HG02870 (cell line): ENCODE measurements around the gene EVC2.

Source experiments
- ATAC-seq: cut with Tn5 transposase; IDR thresholded peaks from one replicate; pipeline ENCODE4 v1.9.1; 2021; ENCODE audit warnings: mild to moderate bottlenecking, moderate library complexity; ENCODE audit not compliant: unreplicated experiment

EVC2 gene

GRCh38 chr4:5715357-5715756, 7.0 kb upstream of the EVC2 start:
- no peak for ATAC-seq

GRCh38 chr4:5713861-5714260, 5.5 kb upstream of the EVC2 start:
- ATAC-seq, result no peak

- no peak for ATAC-seq
Observed at GRCh38 chr4:5712931-5713330, 4.6 kb upstream of the EVC2 start.

GRCh38 chr4:5712517-5712916, 4.2 kb upstream of the EVC2 start:
- no peak for ATAC-seq

GRCh38 chr4:5711479-5712184, 3.3 kb upstream of the EVC2 start:
- no peak for ATAC-seq

GRCh38 chr4:5710961-5711478, 2.7 kb upstream of the EVC2 start, which contains the start of gene EVC:
Gene EVC, plus strand, starts transcription at chr4:5711201. Its CDS starts 180 bp downstream, at chr4:5711381.
- ATAC-seq, result no peak

GRCh38 chr4:5710065-5710960, 2.0 kb upstream of the EVC2 start:
- ATAC-seq, result no peak

GRCh38 chr4:5709207-5709575, 832 bp upstream of the EVC2 start:
- ATAC-seq, result no peak

GRCh38 chr4:5707778-5708448, 446 bp downstream of the EVC2 start:
- ATAC-seq, result no peak

GRCh38 chr4:5707366-5707765, 993 bp downstream of the EVC2 start:
- ATAC-seq, result no peak

GRCh38 chr4:5706486-5707290, 1.7 kb downstream of the EVC2 start:
- no peak for ATAC-seq

- no peak for ATAC-seq
Observed at GRCh38 chr4:5705647-5706320, 2.6 kb downstream of the EVC2 start.

- ATAC-seq, result no peak
Observed at GRCh38 chr4:5704276-5704675, 4.1 kb downstream of the EVC2 start.

- ATAC-seq, result no peak
Observed at GRCh38 chr4:5703831-5704230, 4.5 kb downstream of the EVC2 start.

- ATAC-seq, result no peak
Observed at GRCh38 chr4:5701971-5702370, 6.4 kb downstream of the EVC2 start.

GRCh38 chr4:5700459-5700858, 7.9 kb downstream of the EVC2 start:
- no peak for ATAC-seq

GRCh38 chr4:5696341-5696740, 12.0 kb downstream of the EVC2 start:
- no peak for ATAC-seq

- no peak for ATAC-seq
Observed at GRCh38 chr4:5693871-5694270, 14.5 kb downstream of the EVC2 start.

GRCh38 chr4:5691491-5692132, 16.7 kb downstream of the EVC2 start:
- ATAC-seq, result no peak

- ATAC-seq, result no peak
Observed at GRCh38 chr4:5689065-5689464, 19.3 kb downstream of the EVC2 start.
